A549 (cell line): ENCODE data around the gene ZNF853. TPM values are rescaled to one million over a fixed set of nuclear protein-coding genes. Genes with fewer than 3 reads are reported as not detected.
"Not testable (repeated sequence)": the region's sequence is repeated elsewhere in the genome, so short reads cannot be mapped to it uniquely, and the experiment has no call there.

Experiments
- ATAC-seq, 2 experiments: fragments of 200-7000 bp in 1 of 2; fragments of >200 bp in 1 of 2; cut with Nextera tagmentation in 1 of 2; cut with Tn5 transposase in 1 of 2; 3 replicates each; pipeline versions ENCODE4 v1.8.0 to v1.9.1; 2018 to 2020; ENCODE audit warnings: mild to moderate bottlenecking in 1 of 2, moderate library complexity in 1 of 2
- CTCF ChIA-PET: fragments of 300-600 bp; sonication (Branson Sonifier 250); formaldehyde crosslinking; extraction: SDS; loops from one replicate; lab custom pipeline; 2021; ENCODE audit warnings: antibody characterized with exemption, inconsistent platforms; lab: Yijun Ruan, JAX
- POLR2A ChIA-PET: fragments of 350-600 bp; formaldehyde crosslinking; extraction: SDS; loops from one replicate; lab custom pipeline; 2021; ENCODE audit warnings: antibody characterized with exemption, inconsistent platforms; lab: Yijun Ruan, JAX
- DNase-seq, 2 experiments: peaks; one replicate each; pipeline versions ENCODE4 v3.0.0 to v3.0.0-alpha.2; 2011 to 2016; ENCODE audit warnings: low read depth in 1 of 2, low spot score in 1 of 2
- FAIRE-seq: peaks from 2 replicates; lab custom pipeline; 2011; peaks lifted over from hg19 to GRCh38; lab: Jason Lieb, UNC
- H3K27ac ChIP-seq, 2 experiments: fragments of >200 bp; sonication (Bioruptor Twin); formaldehyde crosslinking; 3 replicates each; pipeline ENCODE4 v1.5.1; 2016 to 2017
- H3K4me1 ChIP-seq: fragments of >200 bp; sonication (Bioruptor Twin); formaldehyde crosslinking; 3 replicates; pipeline ENCODE4 v1.6.1; 2016
- H3K4me2 ChIP-seq: fragments of >200 bp; sonication (Bioruptor Twin); formaldehyde crosslinking; 3 replicates; pipeline ENCODE4 v1.6.1; 2016
- H3K4me3 ChIP-seq: fragments of >200 bp; sonication (Bioruptor Twin); formaldehyde crosslinking; 3 replicates; pipeline ENCODE4 v1.5.1; 2016
- H3K9me3 ChIP-seq: fragments of >200 bp; sonication (Bioruptor Twin); formaldehyde crosslinking; 3 replicates; pipeline ENCODE4 v1.6.1; 2016
- KDM1A ChIP-seq: fragments of 200-600 bp; sonication (generic); IDR thresholded peaks from 2 replicates; pipeline ENCODE4 v1.6.1; 2016; ENCODE audit warnings: low read depth, mild to moderate bottlenecking
- KDM5A ChIP-seq: fragments of 200-600 bp; sonication (generic); IDR thresholded peaks from 2 replicates; pipeline ENCODE4 v1.6.1; 2016; ENCODE audit warnings: antibody characterized with exemption, mild to moderate bottlenecking
- RFX5 ChIP-seq: fragments of 450-650 bp; IDR thresholded peaks from 2 replicates; pipeline ENCODE4 v1.7.1; 2014; ENCODE audit warnings: antibody characterized with exemption, mild to moderate bottlenecking, moderate library complexity
- ZSCAN20 ChIP-seq: fragments of 250-450 bp; sonication (Bioruptor Pico); IDR thresholded peaks from 2 replicates; pipeline ENCODE4 v1.8.0; 2022; ENCODE audit warnings: mild to moderate bottlenecking, moderate library complexity
- WGBS: methylation state at CpG from one replicate; pipeline ENCODE4 v1.1.6; 2017; ENCODE audit errors: missing lambda C conversion rate; 5-methylcytosine and 5-hydroxymethylcytosine counted together
- polyA plus RNA-seq, 4 experiments: library from polyadenylated mRNA; depleted of rRNA in 3 of 4; stranded (reverse); fragments of >200 nt; fragmentation: RNase III in 1 of 4; extraction: RNeasy Plus Mini Kit Qiagen cat#74134 plus additional on column Dnase treatment in 1 of 4; gene quantifications; 2 replicates in 3 of 4; 3 replicates in 1 of 4; pipeline ENCODE4 v1.2.3, GENCODE V29; 2011 to 2017
- TF ChIP-seq, protein P1 (sequence below): fragments of 450-650 bp; IDR thresholded peaks from 2 replicates; pipeline ENCODE4 v1.6.1; 2014; ENCODE audit warnings: antibody characterized with exemption

The ZNF853 gene
- polyA plus RNA-seq, 2 of the 4 experiments (the other 2 are of a cell fraction) = 1.8 to 2.2 TPM

- no peak overlapping the region for H3K4me3 ChIP-seq
- TF ChIP-seq KDM1A (no peak), KDM5A (no peak), RFX5 (no peak), ZSCAN20 (CRISPR knock-in tag) (no peak)
- TF ChIP-seq, protein P1, sequence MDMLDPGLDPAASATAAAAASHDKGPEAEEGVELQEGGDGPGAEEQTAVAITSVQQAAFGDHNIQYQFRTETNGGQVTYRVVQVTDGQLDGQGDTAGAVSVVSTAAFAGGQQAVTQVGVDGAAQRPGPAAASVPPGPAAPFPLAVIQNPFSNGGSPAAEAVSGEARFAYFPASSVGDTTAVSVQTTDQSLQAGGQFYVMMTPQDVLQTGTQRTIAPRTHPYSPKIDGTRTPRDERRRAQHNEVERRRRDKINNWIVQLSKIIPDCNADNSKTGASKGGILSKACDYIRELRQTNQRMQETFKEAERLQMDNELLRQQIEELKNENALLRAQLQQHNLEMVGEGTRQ = 0 out of 2 replicates have a peak, but pooled peaks have one; percentile 21
- TF ChIP-seq, all 56 proteins: peak for 1
- Histone ChIP-seq H3K4me2 (no peak overlapping the region), H3K9me3 (peaks cover 51% of the 10 kb centered on the region), H3K4me1 (no peaks in the 10 kb centered on the region), H3K27ac (no peak overlapping the region)
- ATAC-seq (peak; percentile 31 to 59; a peak in 4 of 6 replicates), DNase-seq (no peak), FAIRE-seq (no peak)
- ChIA-PET CTCF (interaction anchor here (0.8 to 1.7 kb wide), 2 partner anchors 10 to 35 kb away, joined by 3 to 5 read pairs; no protein-coding TSS in a partner anchor), POLR2A (no interaction called here)
- 32% methylated on average over 11 of the region's 11 CpGs for WGBS
Measured at GRCh38 chr7:6658618-6659345, 43.4 kb downstream of the ZNF853 start.

GRCh38 chr7:6670851-6671250 lies 55.4 kb downstream of the ZNF853 start:
- H3K9me3 ChIP-seq = peaks cover 67% of the 10 kb centered on the region
- CTCF ChIA-PET, FAIRE-seq, H3K4me3 ChIP-seq, ATAC-seq, H3K4me1 ChIP-seq, H3K27ac ChIP-seq, H3K4me2 ChIP-seq, DNase-seq, POLR2A ChIA-PET: not testable (repeated sequence)
- WGBS = no CpG with 5 or more reads among the region's 34 CpGs

Other genes starting within 250 kb of the ZNF853 start
- 446 and 516 TPM in 2 replicates for gene RAC1, start 241.1 kb upstream of the ZNF853 start, polyA plus RNA-seq (2011; rRNA removed)
- 220 to 239 TPM (median 228 TPM) in 3 replicates for gene RAC1, start 241.1 kb upstream of the ZNF853 start, polyA plus RNA-seq (2017; fragmentation: RNase III; extraction: RNeasy Plus Mini Kit Qiagen cat#74134 plus additional on column Dnase treatment)
- 19.3 and 19.7 TPM in 2 replicates for gene DAGLB, start 167.7 kb upstream of the ZNF853 start, polyA plus RNA-seq (2011; rRNA removed)
- 14.5 to 19.1 TPM (median 15.7 TPM) in 3 replicates for gene DAGLB, start 167.7 kb upstream of the ZNF853 start, polyA plus RNA-seq (2017; fragmentation: RNase III; extraction: RNeasy Plus Mini Kit Qiagen cat#74134 plus additional on column Dnase treatment)
- gene KDELR2, start 131.5 kb upstream of the ZNF853 start, polyA plus RNA-seq (2011; rRNA removed) = 172 and 192 TPM in 2 replicates
- gene KDELR2, start 131.5 kb upstream of the ZNF853 start, polyA plus RNA-seq (2017; fragmentation: RNase III; extraction: RNeasy Plus Mini Kit Qiagen cat#74134 plus additional on column Dnase treatment) = 135 to 142 TPM (median 136 TPM) in 3 replicates
- 0.03 TPM in 1 of 2 replicates, not detected in the other for gene GRID2IP, start 64.1 kb upstream of the ZNF853 start, polyA plus RNA-seq (2011; rRNA removed)
- gene GRID2IP, start 64.1 kb upstream of the ZNF853 start, polyA plus RNA-seq (2017; fragmentation: RNase III; extraction: RNeasy Plus Mini Kit Qiagen cat#74134 plus additional on column Dnase treatment) = 0.03 TPM in 1 of 3 replicates, not detected in the others
- 118 and 149 TPM in 2 replicates for gene ZDHHC4, start 38.2 kb upstream of the ZNF853 start, polyA plus RNA-seq (2011; rRNA removed)
- gene ZDHHC4, start 38.2 kb upstream of the ZNF853 start, polyA plus RNA-seq (2017; fragmentation: RNase III; extraction: RNeasy Plus Mini Kit Qiagen cat#74134 plus additional on column Dnase treatment) = 37.0 to 43.3 TPM (median 42.8 TPM) in 3 replicates
- gene INTS15, start 25.6 kb upstream of the ZNF853 start, polyA plus RNA-seq (2011; rRNA removed) = 23.4 and 26.1 TPM in 2 replicates
- 13.6 to 14.7 TPM (median 14.5 TPM) in 3 replicates for gene INTS15, start 25.6 kb upstream of the ZNF853 start, polyA plus RNA-seq (2017; fragmentation: RNase III; extraction: RNeasy Plus Mini Kit Qiagen cat#74134 plus additional on column Dnase treatment)
- 6.3 and 7.5 TPM in 2 replicates for gene ZNF316, start 21.7 kb downstream of the ZNF853 start, polyA plus RNA-seq (2011; rRNA removed)
- 16.5 to 21.2 TPM (median 18.9 TPM) in 3 replicates for gene ZNF316, start 21.7 kb downstream of the ZNF853 start, polyA plus RNA-seq (2017; fragmentation: RNase III; extraction: RNeasy Plus Mini Kit Qiagen cat#74134 plus additional on column Dnase treatment)
- gene ZNF12, start 91.3 kb downstream of the ZNF853 start, polyA plus RNA-seq (2011; rRNA removed) = 22.7 and 23.9 TPM in 2 replicates
- gene ZNF12, start 91.3 kb downstream of the ZNF853 start, polyA plus RNA-seq (2017; fragmentation: RNase III; extraction: RNeasy Plus Mini Kit Qiagen cat#74134 plus additional on column Dnase treatment) = 8.8 TPM in 3 replicates
- gene RSPH10B2, start 138.5 kb downstream of the ZNF853 start, polyA plus RNA-seq (2011; rRNA removed) = 0.11 TPM in 1 of 2 replicates, not detected in the other
- gene RSPH10B2, start 138.5 kb downstream of the ZNF853 start, polyA plus RNA-seq (2017; fragmentation: RNase III; extraction: RNeasy Plus Mini Kit Qiagen cat#74134 plus additional on column Dnase treatment) = 0.08 to 0.16 TPM (median 0.12 TPM) in 3 replicates
- 39.5 and 68.6 TPM in 2 replicates for gene CCZ1B, start 210.7 kb downstream of the ZNF853 start, polyA plus RNA-seq (2011; rRNA removed)
- gene CCZ1B, start 210.7 kb downstream of the ZNF853 start, polyA plus RNA-seq (2017; fragmentation: RNase III; extraction: RNeasy Plus Mini Kit Qiagen cat#74134 plus additional on column Dnase treatment) = 36.9 to 41.3 TPM (median 38.0 TPM) in 3 replicates